NOMO-1 treated with DMSO at 0.1 percent for 48 hours (cell line): ENCODE measurements around the gene FBXL13.
"Not testable (repeated sequence)": the region's sequence is repeated elsewhere in the genome, so short reads cannot be mapped to it uniquely, and the experiment has no call there.

Experiments
- DNase-seq: peaks from one replicate; lab custom pipeline; 2025; ENCODE audit not compliant: unreplicated experiment; lab: John Stamatoyannopoulos, UW

FBXL13 gene

GRCh38 chr7:102778663-102779062, 295.9 kb downstream of the FBXL13 start:
- DNase-seq: not testable (repeated sequence)

DNA sequence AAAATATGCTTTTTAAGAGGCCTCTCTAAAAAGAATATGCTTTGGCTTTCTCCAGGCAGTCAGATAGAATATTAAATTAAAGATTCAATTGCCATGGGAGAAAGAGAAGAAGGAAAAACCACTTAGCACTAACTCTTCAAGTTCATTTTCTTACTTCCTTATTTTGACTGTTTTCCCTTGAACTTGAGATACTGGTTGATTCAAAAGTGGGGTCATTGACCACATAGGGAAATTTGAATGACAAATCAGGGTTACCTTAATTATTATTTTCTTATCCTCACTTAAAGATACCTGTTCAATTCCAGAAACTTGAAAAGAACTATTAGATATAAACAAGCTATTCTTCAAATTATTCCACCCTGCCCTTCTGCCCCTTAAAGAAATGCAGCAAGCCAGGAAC, 298.4 kb downstream of the FBXL13 start:
- DNase-seq: peak; percentile 8

DNA sequence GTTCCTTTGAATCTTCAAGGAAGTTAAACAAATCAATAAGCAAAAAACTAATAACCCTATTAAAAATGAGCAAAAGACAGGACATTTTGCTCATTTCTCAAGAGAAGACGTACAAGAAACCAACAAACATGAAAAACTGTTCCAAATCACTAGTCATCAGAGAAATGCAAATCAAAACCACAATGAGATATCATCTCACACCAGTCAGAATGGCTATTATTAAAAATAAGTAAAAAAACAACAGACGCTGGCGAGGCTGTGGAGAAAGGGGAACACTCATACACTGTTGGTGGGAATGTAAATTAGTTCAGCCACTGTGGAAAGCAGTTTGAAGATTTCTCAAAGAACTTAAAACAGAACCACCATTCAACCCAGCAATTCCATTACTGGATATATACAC, 304.1 kb downstream of the FBXL13 start:
- DNase-seq: not testable (repeated sequence)

GRCh38 chr7:102769657-102770192, 304.9 kb downstream of the FBXL13 start:
- DNase-seq: not testable (repeated sequence)

DNA sequence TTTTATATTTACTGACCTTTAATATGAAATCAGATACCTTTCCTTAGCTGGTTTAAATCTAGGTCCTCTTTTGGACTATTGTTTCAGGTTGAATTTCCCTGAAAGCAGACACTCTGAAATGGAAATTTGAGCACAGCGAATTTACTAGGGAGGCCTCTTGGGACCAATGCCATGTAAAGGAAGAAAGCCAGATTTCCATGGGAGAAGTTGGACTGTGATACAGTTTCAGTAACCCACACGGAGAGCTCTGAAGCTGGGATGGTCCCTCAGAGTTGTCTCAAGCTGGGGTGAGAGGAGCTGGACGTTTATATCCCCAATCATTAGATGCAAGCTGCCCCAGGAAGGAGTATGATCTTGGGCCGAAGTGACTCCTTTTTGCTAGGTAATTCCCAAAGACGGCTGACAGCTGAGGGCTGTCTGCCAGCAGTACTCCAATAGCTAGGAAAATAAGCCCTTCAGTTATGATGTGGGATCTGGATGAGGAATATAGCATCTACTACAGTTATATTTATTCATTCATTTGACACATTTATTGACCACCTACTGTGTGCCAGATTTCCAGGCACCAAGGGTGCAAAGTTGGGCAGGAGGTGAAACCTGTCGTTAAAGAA, 311.2 kb downstream of the FBXL13 start:
- not testable (repeated sequence) for DNase-seq
